HuH-7 (cell line): ENCODE results near the gene LPIN1.

Experiments
- DNase-seq: peaks from one replicate; pipeline ENCODE4 v3.0.0; 2011; ENCODE audit warnings: low spot score

Gene LPIN1

DNA sequence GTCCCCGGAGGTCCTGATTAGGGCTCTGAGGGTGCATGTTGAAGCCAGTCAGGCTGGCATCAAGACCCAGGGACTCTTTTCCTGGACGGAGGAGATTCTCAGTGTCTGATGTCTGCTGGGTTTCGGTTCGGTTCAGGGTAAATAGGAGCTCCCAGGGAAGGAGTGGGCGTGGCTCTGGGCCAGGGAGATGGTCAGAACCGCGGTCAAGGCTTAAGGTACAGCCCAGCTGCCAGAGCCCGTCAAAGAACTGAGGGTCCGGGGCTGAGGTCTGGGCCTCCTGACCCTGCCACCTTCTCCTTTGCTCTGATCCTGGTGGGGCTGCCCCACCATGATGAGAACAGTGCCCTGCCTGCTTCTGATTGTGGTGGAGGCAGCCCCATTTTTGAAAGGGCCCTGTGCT is 39.8 kb downstream of the LPIN1 start:
- no peak for DNase-seq

DNA sequence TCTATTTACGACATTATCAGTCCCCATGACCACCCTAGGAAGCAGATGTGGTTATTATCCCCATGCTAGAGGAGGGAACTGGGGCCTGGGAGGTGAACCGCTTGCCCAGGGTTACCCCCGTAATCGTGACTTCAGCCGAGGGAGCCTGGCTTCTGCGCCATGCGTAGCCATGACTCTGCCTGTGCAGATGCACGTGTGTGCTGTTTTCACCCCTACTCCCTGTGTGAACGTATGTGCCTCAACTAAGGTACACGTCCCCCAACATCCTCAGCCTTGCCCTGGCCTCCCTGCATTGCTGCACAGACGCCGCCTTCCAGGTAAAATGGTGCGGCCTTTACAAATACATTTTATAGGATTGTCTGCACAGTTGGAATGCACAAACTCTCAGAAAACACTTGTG is 40.2 kb downstream of the LPIN1 start:
- DNase-seq: no peak

DNA sequence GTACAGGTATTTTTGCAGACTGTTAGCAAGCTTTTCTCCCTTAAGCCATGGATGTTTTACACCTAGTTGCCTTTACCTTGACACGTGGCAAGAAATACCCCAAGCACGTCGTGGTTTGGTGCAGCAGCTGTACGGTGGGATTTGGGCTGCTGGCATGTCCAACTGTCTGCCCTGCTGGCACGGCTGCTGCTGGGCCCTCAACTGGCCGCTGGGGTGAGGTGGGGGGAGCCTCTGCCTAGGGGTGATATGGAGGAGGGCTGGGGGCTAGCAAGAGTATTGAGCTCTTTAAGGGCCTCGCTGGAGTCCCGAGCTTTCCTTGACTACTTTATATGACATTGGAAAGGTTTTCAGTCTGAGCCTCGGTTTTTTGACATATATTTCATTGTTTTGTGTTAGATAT is 41.6 kb downstream of the LPIN1 start:
- no peak for DNase-seq

DNA sequence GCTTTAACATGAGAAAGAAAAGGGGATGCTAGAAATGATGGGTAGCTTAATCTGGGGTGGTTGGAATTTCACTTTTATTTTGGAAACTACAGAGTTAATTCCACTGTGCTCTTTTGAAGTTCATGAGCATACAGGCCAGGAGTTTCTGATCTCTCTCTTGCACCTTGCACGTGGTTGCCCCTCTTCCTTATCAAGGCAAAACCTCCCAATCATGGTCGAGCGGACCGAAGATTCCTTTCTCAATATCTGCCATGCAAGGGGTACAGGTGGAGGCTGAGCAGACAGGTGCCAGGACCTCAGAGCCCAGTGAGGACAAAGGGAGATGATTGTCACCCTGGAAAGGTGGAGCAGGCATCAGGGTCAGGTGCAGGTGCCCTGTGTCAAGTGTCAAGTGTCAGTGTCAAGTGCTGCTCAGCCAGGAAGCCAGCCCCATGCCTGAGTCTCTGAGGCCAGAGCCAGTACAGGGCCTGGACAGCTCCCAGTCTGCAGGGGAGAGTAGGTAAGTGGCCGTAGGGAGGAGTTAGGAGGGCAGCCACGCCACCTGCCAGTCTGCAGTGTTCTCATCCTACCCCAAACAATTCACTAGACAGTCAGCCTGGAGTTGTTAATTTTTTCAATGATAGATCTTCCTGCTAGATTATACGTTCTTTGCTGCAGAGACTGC is 42.2 kb downstream of the LPIN1 start:
- DNase-seq: no peak

DNA sequence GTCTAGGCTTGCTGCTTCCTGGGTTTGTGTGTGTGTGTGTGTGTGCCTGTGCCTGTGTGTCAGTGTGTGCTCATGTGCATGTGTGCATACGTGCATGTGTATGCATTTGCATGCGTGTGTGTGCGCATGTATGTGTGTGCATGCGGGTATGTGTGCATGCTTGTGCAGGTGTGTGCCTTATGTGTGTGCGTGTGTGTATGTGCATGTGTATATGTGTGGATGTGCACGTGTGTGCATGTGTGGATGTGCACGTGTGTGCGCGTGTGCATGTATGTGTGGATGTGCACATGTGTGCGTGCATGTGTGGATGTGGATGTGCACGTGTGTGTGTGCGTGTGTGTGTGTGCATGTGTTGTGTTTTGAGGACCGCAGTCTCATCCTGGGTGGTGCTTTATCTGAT is 42.8 kb downstream of the LPIN1 start:
- DNase-seq: no peak

DNA sequence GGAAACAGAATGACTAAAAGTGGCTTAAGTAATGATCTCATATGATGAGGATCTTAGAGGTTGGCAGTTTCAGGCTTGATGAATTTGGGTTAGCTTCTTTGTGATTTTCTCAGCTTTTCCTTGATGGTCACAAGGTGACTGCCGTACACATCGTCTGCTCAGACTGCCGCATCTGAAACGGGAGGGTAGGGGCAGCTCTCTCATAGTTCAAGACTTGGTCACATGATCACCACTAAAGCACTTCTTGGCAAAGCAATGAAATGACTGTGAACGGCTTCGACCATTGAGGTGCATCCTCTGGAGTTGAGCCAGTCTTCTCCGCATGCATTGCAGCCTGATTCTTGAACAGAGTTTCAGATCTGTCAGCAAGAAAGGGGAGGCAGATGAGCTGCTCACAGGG is 43.8 kb downstream of the LPIN1 start:
- no peak for DNase-seq

DNA sequence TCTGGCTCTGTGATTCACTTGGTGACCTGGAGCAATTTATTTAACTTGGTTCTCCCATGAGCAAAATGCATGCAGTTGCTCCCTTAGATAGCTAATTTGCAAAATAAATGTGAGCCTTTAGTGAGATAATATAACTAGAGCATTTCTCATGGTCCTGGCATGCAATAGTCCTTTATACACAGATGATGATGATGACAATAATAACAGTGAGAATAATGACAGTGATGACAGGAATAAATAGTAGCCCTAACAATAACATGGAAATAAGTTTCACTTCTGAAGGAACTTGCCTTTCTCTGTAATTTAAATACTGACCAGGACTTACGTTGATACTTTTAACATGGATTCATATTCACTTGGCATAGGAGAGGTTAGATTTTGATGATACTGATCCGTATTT is 49.2 kb downstream of the LPIN1 start:
- DNase-seq: no peak

DNA sequence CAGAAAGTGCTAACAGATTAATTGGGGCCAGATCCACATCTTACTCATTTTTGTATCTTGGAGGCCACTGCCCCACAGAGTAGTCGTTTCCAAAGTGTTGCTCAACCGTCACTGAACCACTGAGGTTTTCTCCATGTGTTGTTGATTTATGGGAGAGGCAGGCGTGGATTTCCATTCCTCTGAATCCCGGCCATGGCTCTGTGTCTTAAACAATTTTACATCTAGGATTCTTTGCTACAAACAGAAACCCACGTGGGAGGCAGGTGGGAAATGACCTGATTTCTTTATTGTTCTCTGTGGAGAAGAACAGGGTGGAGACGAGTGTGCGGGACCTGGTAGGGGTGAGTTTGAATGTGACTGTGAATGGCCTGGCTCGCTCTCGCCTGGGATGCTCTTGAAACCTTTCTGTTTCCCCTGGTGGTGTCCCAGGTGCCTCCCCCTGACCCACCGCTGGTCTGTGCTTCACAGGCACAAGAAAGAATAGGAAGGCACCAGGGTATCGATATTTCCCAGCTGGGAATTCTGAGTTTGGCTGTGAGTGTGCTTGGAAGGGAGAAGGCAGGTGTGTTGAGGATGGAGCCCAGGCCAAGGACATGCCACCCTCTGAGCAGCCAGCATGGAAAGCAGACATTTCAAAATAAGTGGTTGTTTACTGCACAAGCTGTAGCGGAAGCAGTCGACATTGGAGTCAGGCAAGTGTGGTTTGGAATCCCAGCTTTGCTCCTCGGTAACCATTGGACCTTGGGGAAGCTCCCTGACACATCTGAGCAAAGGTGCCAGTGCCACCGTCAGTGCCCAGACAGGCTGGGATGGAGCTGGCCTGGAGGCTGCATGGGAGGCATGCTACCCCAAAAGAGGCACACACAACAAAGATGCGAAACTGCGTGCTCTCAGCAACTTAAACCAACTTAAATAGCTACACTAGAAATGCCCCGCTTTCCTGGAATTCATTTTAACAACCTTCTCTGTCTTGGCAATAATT is 50.0 kb downstream of the LPIN1 start:
- DNase-seq: no peak

DNA sequence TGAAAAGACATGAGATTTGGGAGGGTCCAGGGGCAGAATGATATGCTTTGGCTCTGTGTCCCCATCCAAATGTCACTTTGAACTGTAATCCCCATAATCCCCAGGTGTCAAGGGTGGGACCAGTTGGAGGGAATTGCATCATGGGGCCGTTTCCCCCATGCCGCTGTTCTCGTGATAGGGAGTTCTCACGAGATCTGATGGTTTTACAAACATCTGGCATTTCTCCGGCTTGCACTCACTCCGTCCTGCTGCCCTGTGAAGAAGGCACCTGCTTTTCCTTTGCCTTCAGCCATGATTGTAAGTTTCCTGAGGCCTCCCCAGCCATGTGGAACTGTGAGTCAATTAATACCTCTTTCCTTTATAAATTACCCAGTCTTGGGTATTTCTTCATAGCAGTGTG is 51.4 kb downstream of the LPIN1 start:
- no peak for DNase-seq

DNA sequence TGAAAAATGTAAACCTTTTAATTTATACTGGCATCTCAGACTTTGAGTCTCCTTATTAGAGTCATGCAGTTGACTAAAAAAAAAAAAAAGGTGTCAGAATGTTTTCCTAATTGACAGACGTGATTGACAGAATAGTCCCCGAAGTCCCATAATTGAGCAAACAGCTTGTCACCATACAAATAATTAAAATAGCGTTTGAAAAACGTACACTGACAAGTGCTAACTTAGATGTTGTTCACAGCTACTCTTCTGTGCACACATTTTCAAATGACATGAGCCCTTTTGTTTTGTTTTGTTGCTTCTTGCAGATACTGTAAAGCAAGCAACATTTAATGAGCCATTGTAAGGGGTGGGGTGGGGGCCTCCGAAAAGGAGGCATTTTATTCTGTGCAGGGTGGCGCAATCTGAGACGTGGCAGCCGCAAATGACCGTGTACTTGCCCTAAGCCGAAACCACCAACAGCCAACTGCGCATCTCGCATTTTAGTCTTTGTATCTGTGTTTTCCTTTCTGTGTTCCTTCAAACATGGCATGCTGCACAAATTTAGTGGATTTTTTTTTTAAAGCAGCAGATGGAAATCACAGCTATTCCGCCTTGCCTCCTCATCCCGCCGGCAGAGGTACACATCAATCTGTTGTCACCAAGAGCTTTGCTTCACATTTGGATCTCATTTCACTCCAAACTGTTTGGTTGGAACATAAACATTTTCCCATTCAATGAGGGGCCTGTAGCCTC is 52.4 kb downstream of the LPIN1 start:
- no peak for DNase-seq

DNA sequence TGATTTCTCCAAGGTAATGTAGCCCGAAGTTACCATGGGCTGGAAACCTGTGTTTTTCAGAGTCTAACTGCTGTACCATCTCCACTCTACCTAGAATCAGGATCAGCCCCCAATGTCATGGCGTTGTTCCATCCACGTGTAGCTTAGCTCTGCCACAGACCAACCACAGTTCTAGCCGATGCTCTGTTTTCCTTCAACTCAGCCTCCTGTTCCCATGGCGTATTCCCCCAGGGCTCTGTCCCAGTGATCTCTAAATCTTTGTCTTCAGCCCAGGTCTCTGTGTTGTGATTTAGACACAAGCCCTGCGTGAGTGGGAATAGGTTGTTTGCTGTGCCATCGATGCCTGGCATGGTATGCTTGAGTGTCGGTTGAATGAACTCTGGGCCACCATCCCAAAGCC is 53.4 kb downstream of the LPIN1 start:
- no peak for DNase-seq

DNA sequence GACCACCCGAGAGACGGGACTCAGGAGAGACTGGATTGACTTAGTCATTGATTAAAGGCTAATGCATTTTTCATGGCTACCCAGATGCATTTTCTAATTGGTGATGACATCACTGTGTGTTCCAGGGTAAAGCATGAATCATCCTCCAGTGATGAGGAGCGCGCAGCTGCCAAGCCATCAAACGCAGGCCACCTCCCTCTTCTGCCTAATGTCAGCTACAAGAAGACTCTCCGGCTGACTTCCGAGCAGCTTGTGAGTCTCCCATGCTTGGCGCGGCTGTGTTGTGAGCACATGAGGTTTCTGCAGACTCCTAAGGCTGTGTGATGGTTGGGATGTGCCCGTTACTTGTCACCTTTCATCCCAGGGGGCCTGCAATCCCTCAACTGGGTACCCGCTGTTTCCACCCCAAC is 56.4 kb downstream of the LPIN1 start:
- DNase-seq: no peak

DNA sequence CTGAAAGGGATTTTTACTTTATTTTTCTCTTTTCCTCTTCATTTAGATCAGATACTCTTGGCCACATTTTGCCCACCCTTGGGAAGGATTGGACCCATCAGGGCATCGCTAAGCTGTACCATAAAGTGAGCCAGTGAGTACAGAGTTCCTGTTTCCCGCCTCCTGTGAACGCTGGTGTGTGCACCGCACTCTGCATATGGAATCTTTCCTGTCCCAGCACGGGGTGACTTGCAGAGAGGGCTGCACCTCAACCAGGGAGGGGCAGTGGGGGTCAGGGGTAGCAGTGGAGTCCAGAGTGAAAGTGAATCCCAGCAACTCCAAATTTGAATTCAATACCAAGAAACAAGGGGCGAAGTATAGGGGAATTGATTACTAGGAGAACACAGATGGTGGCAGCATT is 58.6 kb downstream of the LPIN1 start:
- no peak for DNase-seq

DNA sequence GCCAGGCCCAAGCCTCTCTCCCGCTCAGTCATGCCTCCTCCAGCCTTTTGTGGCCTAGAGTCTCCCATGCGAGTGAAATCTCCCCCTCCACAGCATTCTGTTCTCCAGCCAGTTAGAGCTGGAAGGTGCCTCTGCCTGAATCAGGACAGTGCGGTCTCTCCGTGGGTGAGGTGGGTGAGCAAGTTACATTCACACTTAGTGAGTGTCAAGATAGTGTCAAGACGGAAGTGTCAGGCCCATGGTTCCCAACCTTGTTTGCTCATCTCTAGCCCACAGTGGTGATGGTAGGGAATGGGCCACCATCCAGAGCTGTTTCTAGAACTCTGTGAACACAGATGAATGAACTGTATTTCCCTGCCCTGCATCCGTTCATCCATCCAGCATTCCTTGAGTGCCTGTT is 59.5 kb downstream of the LPIN1 start:
- no peak for DNase-seq

DNA sequence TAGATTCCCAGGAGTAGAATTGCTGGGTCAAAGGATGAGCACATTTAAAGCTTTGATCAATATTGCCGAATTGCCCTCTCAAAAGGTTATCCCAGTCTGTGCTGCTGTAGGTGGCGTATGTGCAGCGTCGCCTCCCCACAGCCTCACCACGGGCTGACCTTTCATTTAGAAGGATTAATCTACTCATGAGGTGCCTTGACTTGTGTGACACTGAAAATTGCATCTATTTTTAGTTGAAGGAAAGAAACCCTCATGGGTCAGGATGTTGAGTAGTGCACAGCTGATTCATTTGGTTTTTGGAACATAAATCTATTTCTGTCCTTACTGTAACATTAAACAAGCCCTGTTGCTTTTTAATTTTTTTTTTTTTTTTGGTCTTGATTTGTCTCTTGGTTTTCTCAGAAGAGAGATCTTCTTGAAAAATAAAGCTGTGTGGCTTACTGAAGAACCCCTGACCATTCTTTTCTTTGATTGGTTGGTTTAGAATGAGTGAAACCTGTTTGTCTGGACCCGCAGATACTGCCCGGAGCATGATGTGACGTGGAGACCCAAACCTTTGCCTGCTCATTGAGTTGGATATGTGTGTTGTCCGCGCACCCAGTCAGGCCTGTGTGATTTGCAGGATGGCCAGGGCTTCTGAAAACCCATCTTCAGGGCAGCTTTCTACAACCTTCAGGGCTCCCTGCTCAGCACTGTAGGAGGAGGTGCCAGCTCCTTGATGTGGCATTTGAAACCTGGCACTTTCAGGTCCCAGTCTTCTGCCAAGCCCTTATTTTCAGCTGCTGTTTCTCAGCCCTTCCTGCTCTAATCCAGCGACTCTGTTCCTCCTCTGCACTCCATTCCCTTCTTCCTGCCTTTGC is 61.0 kb downstream of the LPIN1 start:
- DNase-seq: no peak

DNA sequence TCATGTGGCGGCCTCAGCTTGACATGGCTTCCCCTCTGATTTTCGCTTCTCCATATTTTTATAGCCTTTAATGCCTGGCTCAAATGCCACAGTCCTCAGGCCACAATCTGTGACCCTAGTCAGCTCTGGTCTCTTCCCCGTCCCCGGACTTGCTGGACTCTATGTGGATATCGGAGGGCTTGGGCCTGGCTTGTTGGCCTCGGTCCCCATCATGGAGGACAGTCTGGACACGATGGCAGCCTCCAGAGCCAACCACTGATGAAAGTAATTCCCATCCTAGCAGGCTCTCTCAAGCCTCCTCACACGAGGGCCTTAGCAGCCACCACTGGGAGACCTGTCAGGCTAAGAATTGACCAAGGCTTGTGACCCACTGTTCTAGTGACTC is 61.6 kb downstream of the LPIN1 start:
- DNase-seq: no peak

DNA sequence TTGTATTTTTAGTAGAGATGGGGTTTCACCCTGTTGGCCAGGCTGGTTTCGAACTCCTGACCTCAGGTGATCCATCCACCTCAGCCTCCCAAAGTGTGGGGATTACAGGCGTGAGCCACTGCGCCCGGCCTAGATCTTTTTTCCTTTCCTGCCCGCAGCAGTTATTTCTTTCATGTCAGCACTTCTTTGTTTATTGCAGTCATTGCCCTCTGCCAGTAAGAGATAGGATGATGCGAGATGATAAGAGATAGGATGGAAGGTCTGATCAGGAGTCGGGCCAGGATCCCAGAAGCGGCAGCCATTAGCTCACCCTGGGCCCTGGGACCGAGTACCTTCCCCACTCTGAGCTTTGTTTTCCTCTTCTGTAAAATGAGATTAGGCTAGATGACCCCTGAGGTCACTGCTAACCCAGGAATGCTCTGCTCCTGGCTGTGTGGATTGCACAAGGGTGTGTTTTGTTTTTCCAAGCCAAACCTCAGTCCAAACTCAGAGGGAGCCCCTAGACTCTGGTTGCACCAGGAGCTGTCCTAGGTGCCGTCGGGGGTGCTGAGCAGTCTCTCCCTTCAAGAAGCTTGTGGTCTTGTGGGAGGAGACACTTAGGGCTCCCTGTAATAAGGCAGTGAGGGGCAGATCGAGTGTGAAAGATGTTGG is 63.3 kb downstream of the LPIN1 start:
- no peak for DNase-seq

DNA sequence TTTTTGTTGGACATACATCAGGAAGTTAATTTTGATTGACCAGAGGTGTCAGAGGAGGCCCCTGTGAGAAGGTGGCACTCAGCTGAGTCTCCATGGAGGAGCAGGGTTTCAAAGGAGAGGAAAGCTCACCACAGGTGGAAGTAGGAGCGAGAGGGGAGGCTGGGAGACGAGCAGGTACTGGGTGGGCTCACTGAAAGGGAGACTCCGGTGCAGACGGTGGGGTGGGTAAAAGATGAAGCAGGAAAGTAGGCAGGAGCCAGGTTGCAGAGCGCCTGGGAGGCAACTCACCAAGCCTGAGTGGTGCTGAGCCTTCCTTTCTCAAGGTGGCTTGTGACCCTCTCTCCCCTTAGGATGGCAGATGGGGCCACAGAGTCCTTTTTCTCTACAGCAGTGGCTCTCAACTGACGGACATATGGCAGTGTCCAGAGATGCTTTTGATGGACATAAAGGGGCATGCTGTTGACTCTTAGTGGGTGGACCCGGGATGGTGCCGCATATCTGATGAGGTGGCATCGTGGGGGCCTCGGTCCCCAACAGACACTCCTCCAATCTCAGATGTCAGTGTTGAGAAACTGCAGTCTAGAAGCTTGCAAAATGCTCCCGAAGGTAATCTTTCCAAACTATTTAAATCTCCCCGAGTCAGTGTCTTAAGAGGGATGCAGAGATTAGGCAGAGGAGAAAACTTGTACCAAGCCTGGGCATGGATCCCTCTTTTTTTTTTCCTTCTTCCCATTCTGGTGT is 64.0 kb downstream of the LPIN1 start:
- DNase-seq: no peak

DNA sequence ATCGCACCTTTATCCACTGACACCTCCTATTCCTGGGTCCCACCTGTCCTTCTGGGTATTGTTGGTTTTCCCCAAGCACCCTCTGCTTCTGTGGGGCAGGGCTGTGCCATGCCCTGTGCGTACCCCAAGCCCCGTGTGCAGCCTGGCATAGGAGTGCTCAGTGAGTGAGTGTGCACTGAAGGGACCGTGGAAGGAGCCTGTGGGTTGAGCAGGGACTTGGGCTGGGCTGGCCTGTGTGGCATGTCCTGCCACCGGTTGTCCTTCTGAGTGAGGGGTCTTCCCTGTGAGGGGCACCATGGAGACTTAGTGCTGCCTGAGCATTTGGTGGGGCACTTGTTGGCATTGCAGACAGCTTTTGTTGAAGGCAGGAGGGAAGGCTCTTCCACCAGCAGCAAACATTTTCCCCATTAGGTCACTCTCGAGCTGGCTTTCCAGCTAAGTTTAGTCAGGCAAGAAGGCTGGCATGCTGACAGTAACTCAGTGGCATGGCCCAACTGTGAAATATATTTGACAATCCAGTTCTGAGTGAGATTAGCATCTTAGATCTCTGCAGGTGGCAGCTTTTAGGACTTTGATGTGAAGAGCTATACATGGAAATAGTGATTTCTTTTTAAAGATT is 64.7 kb downstream of the LPIN1 start:
- no peak for DNase-seq
